Nephron (organoid): ENCODE data around the gene SH3GL1.

Source experiments
- H3K27ac Mint-ChIP-seq, 3 experiments: 2 replicates each; pipeline ENCODE4 v1.8.0; 2020; ENCODE audit warnings: mixed read lengths in 3 of 3, mild to moderate bottlenecking in 2 of 3, moderate library complexity in 1 of 3
- H3K27me3 Mint-ChIP-seq: 2 replicates; pipeline ENCODE4 v1.8.0; 2021; ENCODE audit warnings: low read depth, mild to moderate bottlenecking, moderate library complexity, mixed read lengths
- H3K36me3 Mint-ChIP-seq: 2 replicates; pipeline ENCODE4 v1.8.0; 2020; ENCODE audit warnings: low read depth, mixed read lengths
- H3K4me1 Mint-ChIP-seq: 2 replicates; pipeline ENCODE4 v1.8.0; 2020; ENCODE audit warnings: mixed read lengths
- H3K4me3 Mint-ChIP-seq, 3 experiments: 2 replicates each; pipeline ENCODE4 v1.8.0; 2020; ENCODE audit warnings: mild to moderate bottlenecking in 3 of 3, mixed read lengths in 3 of 3, moderate library complexity in 2 of 3
- H3K9me3 Mint-ChIP-seq: 2 replicates; pipeline ENCODE4 v1.8.0; 2020; ENCODE audit warnings: mixed read lengths
- CTCF ChIP-seq, 3 experiments: fragments of 200-600 bp; sonication (generic); IDR thresholded peaks; one replicate each; pipeline ENCODE4 v1.5.0; 2021; ENCODE audit warnings: antibody characterized with exemption in 3 of 3; ENCODE audit not compliant: unreplicated experiment in 3 of 3

The SH3GL1 gene

GRCh38 chr19:4416268-4416667 lies 15.9 kb upstream of the SH3GL1 start:
- Mint-ChIP-seq H3K4me3 (peak overlapping the region; percentile 33 to 55 (median 43)), H3K27me3 (no peaks in the 10 kb centered on the region), H3K36me3 (peaks cover 19% of the 10 kb centered on the region), H3K27ac (peak overlapping the region; percentile 42 to 91 (median 72)), H3K9me3 (no peaks in the 10 kb centered on the region), H3K4me1 (peaks cover 30% of the 10 kb centered on the region)
- no peak for TF ChIP-seq CTCF (IDR thresholded peaks at IDR 0.05; ENCODE audit: unreplicated experiment in 3 of 3)

GRCh38 chr19:4415352-4415751 lies 15.0 kb upstream of the SH3GL1 start:
- H3K9me3 Mint-ChIP-seq, result no peaks in the 10 kb centered on the region
- H3K4me1 Mint-ChIP-seq, result peaks cover 30% of the 10 kb centered on the region
- H3K4me3 Mint-ChIP-seq, result peak overlapping the region; percentile 3 to 61 (median 17)
- peaks cover 19% of the 10 kb centered on the region for H3K36me3 Mint-ChIP-seq
- peak overlapping the region; percentile 64 to 91 (median 71) for H3K27ac Mint-ChIP-seq
- no peaks in the 10 kb centered on the region for H3K27me3 Mint-ChIP-seq
- TF ChIP-seq CTCF (IDR thresholded peaks at IDR 0.05; ENCODE audit: unreplicated experiment in 3 of 3), result no peak

GRCh38 chr19:4414800-4415321 lies 14.5 kb upstream of the SH3GL1 start:
- no peak for TF ChIP-seq CTCF (IDR thresholded peaks at IDR 0.05; ENCODE audit: unreplicated experiment in 3 of 3)
- H3K4me3 Mint-ChIP-seq, result peak overlapping the region; percentile 3 to 61 (median 34)
- no peaks in the 10 kb centered on the region for H3K27me3 Mint-ChIP-seq
- peaks cover 19% of the 10 kb centered on the region for H3K36me3 Mint-ChIP-seq
- peaks cover 30% of the 10 kb centered on the region for H3K4me1 Mint-ChIP-seq
- no peaks in the 10 kb centered on the region for H3K9me3 Mint-ChIP-seq
- peak overlapping the region; percentile 64 to 91 (median 71) for H3K27ac Mint-ChIP-seq

DNA sequence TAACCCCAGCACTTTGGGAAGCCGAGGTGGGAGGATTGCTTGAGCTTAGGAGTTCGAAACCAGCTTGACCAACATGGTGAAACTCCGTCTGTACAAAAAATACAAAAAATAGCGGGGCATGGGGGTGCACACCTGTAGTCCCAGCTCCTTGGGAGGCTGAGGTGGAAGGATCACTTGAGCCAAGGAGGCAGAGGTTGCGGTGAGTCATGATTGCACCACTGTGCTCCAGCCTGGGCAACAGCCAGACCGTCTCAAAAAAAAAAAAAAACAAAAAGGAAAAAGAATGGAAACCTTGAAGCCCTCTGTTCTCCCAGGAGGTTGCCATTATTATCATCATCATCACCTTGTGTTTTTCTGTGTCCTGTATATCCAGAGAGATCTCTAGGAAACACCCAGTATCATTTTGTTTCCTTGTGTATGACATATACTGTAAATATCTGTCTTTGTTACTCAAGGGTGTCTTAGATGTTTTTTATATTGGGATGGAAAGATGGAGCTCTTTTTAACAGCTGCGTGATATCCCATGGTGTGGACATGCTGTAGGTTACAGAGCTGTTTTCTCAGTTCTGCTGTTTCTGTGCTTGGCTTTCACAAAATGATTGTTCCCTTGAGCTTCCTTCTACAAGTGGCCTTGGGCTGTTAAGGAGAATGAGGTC lies 13.9 kb upstream of the SH3GL1 start:
- H3K4me3 Mint-ChIP-seq, result peak overlapping the region in 1 of 3 experiments; percentile 61
- TF ChIP-seq CTCF (IDR thresholded peaks at IDR 0.05; ENCODE audit: unreplicated experiment in 3 of 3), result no peak
- peak overlapping the region; percentile 64 to 91 (median 71) for H3K27ac Mint-ChIP-seq
- peaks cover 30% of the 10 kb centered on the region for H3K4me1 Mint-ChIP-seq
- no peaks in the 10 kb centered on the region for H3K27me3 Mint-ChIP-seq
- peaks cover 22% of the 10 kb centered on the region for H3K36me3 Mint-ChIP-seq
- H3K9me3 Mint-ChIP-seq, result no peaks in the 10 kb centered on the region

DNA sequence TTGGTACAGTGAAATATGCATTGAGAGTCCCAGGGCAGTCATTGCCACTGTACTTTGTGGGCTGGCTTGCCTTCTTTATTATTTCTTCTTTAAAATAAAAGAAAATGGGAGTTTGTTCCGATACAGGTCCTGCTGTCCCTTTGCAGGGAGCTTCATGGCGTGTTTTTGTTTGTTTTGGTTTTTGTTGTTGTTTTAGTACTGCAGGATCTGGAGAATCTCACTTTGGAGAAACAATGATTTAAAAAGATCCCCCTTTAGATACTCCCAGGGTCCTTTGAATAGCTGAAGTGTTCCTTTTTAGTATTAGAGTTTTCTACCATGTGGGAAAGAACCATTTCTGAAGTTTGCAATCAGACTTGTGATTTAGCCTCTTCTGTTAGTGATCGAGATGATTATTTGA lies 13.2 kb upstream of the SH3GL1 start:
- Mint-ChIP-seq H3K36me3 (peaks cover 27% of the 10 kb centered on the region), H3K27ac (peak overlapping the region in 2 of 3 experiments; percentile 56 to 91), H3K4me1 (peaks cover 30% of the 10 kb centered on the region)

More for the DNA sequence above, 13.2 kb upstream of the SH3GL1 start:
- no peak for TF ChIP-seq CTCF (IDR thresholded peaks at IDR 0.05; ENCODE audit: unreplicated experiment in 3 of 3)
- Mint-ChIP-seq H3K9me3 (no peaks in the 10 kb centered on the region), H3K4me3 (no peak overlapping the region), H3K27me3 (no peaks in the 10 kb centered on the region)
